Hepatocyte (in vitro differentiated cells): Measurements from ENCODE around the gene MS4A15.

Experiments
- EZH2 ChIP-seq: fragments of 200-600 bp; sonication (generic); IDR thresholded peaks from 2 replicates; pipeline ENCODE4 v1.6.1; 2016; ENCODE audit warnings: antibody characterized with exemption, mild to moderate bottlenecking, borderline replicate concordance
- TF ChIP-seq, protein P1 (sequence below): fragments of 200-600 bp; sonication (generic); IDR thresholded peaks from 2 replicates; pipeline ENCODE4 v1.5.1; 2016; ENCODE audit warnings: antibody characterized with exemption, mild to moderate bottlenecking; ENCODE audit not compliant: poor library complexity

DNA sequence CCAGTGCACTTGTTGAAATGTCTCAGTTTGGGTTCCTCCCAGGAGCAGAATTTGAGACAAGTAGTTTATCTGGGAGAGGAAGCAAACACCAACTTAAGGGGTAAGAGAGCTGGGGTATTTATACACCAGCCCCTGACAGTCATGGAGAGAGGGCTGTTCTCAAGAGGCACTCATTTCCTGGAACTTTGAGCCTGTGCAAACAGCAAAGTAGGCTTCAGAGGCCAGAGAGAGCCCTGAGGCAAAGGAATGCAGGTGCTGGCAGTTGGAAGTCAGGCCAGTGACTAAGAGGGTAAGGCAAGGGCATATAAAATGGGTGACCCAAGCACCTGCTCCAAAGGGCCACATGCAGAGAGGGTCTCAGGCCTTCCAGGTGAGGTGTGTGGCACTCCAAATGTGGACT lies 16.1 kb upstream of the MS4A15 start:
- TF ChIP-seq, protein P1, sequence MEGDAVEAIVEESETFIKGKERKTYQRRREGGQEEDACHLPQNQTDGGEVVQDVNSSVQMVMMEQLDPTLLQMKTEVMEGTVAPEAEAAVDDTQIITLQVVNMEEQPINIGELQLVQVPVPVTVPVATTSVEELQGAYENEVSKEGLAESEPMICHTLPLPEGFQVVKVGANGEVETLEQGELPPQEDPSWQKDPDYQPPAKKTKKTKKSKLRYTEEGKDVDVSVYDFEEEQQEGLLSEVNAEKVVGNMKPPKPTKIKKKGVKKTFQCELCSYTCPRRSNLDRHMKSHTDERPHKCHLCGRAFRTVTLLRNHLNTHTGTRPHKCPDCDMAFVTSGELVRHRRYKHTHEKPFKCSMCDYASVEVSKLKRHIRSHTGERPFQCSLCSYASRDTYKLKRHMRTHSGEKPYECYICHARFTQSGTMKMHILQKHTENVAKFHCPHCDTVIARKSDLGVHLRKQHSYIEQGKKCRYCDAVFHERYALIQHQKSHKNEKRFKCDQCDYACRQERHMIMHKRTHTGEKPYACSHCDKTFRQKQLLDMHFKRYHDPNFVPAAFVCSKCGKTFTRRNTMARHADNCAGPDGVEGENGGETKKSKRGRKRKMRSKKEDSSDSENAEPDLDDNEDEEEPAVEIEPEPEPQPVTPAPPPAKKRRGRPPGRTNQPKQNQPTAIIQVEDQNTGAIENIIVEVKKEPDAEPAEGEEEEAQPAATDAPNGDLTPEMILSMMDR: no peak
- no peak for TF ChIP-seq EZH2
